GM19351 (cell line): ENCODE results near the gene KIT.
"Not testable (repeated sequence)": the region's sequence is repeated elsewhere in the genome, so short reads cannot be mapped to it uniquely, and the experiment has no call there.

Experiments
- ATAC-seq: cut with Tn5 transposase; IDR thresholded peaks from one replicate; pipeline ENCODE4 v1.9.1; 2021; ENCODE audit warnings: mild to moderate bottlenecking, moderate library complexity; ENCODE audit not compliant: unreplicated experiment

KIT gene

GRCh38 chr4:54657551-54658251 lies at the start of gene KIT:
TSS of gene KIT (plus strand) at chr4:54657957. CDS start at chr4:54658015, 58 bp downstream.
- ATAC-seq, result peak; percentile 12

- ATAC-seq, result no peak
Observed at GRCh38 chr4:54609310-54609709, 48.4 kb upstream of the KIT start.

DNA sequence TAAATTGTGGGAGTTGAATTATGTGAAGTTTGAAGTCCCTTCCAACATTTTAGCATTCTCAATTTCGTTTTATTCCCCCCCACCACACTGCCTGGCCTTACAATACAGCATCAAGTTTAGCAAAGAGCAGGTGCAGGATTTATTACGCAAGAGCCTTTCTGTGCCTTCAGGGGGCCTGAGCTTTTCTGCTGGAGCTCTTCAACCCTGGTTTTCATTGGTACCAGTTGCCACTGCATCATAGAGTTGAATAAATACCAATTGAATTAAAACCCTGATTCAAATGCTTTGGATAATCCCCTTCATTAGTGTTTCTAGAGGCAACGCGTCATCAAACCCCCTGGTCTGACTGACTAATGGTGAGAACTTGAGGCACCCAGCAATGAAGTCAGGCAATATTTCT lies 43.6 kb upstream of the KIT start:
- ATAC-seq, result no peak

DNA sequence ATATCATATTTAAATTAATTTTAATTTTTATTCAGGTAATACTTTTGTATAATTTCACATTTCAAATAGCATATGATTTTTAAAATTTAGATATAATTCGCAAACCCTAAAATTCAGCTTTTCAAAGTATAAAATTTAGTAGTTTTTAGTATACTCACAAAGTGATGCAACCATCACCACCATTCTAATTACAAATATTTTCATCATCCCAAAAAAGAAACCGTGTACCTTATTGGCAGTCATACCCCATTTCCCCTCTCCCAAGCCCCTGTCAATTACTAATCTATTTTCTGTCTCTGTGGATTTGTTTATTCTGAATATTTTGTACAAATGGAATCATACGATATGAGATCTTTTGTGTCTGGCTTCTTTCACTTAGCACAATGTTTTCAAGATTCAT lies 37.0 kb upstream of the KIT start:
- ATAC-seq, result no peak

GRCh38 chr4:54625391-54625790 lies 32.4 kb upstream of the KIT start:
- ATAC-seq, result no peak

DNA sequence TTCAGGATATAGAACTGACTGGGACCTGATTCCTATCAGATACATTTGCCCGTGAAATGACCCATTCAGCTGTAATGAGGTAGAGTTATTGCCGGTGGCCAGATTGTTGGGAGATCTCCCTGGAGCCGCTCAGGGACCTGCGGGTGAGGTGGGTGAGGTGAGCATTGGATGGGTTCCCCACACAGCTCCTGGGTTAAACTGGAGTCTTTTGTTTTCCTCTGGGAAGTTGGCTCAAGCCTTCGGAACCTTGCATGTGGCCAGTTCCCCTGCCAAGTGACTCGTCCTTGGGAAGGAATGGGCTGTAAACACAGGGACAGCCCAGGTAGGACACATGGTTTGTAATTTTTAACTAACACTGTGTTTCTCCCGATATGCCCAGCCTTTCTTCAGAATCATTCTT lies 31.6 kb upstream of the KIT start:
- ATAC-seq, result no peak

GRCh38 chr4:54632537-54632936 lies 25.2 kb upstream of the KIT start:
- no peak for ATAC-seq

DNA sequence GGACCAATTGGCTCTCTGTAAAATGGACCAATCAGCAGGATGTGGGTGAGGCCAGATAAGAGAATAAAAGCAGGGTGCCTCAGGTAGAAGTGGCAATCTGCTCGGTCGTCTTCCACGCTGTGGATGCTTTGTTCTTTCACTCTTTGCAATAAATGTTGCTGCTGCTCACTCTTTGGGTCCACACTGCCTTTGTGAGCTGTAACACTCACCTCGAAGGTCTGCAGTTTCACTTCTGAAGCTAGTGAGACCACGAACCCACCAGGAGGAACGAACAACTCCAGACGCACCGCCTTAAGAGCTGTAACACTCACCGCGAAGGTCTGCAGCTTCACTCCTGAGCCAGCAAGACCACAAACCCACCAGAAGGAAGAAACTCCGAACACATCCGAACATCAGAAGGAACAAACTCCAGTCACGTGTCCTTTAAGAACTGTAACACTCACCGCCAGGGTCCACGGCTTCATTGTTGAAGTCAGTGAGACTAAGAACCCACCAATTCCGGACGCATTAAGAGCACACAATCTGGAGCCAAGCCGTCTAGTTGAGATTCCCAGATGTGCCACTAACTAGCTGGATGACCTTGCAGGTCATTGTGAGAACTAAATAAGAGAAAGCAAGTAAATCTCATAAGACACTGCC lies 24.5 kb upstream of the KIT start:
- not testable (repeated sequence) for ATAC-seq

DNA sequence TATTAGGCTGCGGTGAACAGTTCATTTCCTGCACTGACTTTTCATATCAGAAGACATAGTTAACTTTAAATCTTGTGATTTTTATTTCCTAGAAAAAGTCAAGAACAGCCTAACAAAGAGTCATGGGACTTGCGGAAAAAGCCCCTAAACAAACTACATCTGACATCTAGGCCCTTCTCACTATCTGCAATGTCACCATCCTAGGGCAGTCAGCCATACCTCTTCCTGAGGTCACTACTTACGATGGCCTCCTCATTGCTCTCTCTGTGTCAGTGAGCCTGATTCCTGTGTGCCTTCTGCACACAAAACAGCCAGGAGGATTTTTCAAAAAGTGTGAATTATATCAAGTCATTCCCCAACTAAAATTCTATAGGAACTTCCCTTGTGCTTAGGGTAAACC lies 22.4 kb upstream of the KIT start:
- no peak for ATAC-seq

GRCh38 chr4:54637325-54637724 lies 20.4 kb upstream of the KIT start:
- no peak for ATAC-seq

DNA sequence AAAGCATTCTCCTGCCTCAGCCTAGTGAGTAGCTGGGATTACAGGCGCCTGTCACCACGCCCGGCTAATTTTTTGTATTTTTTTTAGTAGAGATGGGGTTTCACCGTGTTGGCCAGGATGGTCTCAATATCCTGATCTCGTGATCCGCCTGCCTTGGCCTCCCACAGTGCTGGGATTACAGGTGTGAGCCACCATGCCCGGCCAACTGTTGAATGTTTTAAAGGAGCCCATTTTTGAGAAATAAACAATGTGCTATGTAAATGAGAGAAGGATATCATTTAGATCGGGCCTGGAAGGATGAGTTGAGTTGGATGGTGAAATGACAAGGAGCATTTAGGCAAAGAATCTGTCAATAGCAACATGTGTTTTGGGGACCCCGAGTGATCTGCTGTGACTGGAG lies 16.7 kb upstream of the KIT start:
- not testable (repeated sequence) for ATAC-seq

GRCh38 chr4:54643172-54643571 lies 14.6 kb upstream of the KIT start:
- ATAC-seq, result no peak

DNA sequence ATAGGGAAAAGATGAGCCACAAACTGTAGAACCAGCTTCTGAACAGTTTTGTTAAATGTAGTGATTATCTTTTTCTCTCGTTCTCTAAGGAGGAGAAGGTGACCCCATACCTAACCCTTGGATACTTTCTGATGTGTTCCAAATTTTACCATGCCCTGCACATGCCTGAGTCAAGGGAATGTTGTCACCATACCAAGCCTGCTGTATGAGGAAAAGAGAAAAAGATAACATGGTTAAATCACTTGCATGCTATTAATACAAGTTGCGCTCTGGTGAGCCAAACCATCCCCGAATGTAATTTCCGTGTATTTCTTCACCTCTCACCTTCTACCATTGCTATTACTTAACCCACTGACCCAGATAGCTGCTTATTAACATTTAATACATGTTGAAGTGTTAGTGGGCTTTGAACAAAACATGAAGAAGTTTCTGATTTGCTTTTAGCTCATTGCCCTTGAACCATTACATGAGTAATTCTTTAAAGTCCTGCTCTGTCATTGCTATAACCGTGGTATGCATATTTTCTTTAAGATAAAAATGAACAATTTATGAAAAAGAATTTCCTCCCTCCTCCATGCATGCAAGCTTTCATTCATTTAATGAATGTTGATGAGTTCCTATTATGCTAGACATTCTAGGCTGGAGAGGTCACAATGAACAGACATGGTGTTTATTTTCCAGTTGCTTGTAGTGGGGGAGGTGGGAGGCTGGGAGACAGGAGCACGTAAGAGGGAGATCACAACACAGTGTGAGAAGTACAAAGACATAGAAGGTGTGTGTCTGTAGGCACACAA lies 13.6 kb upstream of the KIT start:
- no peak for ATAC-seq

GRCh38 chr4:54645830-54646229 lies 11.9 kb upstream of the KIT start:
- ATAC-seq, result no peak

DNA sequence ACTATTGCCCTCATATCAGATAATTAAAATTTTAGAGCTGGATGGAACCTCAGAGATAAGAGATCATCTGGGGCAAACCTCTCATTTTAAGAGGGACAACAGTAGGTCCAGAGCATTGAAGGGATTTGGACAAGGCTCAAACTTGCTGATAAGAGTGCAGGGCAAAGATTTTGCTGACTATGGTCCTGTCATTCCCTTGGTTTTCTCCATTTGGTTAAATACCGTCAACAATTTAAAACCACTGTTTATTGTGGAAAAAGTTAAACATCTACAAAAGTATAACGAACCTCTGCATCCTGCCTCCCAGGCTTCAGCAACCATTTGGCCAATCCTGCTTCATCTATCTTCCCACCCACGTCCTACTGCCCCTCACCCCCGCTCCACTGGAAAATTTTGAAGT lies 10.7 kb upstream of the KIT start:
- ATAC-seq, result no peak

DNA sequence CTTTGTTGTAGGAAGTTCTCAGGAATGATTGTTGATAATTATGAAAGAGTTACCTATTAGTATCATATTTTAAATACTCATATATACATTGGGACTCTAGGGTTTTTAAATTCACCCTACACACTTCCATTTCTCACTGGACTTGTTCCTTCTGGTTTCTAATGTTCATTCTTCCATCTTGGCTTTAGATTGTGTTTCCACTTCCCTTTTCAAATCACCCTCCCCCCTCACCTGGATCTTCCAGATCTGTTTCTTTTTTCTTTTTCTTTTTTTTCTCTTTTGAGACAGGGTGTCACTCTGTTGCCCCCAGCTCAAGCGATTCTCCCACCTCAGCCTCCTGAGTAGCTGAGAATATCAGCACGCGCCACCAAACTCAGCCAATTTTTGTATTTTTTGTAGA lies 6.7 kb upstream of the KIT start:
- no peak for ATAC-seq

DNA sequence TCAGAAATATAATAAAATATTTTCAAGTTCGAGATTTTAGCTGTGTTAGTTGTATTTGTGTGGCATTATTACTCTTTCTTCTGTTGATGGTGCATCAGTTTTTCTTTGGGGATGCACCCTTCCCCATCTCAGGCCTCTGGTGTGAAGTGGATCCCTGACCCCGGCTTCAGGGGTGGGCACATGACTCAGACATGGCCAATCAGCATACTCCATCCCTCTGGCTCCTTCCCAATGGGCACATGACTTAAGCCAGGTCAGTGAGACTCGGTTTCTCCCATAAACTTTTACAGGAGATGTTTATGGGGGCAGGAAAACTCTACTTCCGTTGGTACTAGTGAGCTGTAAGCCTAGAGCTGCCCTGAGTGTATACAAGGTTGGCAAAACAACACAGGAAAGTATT lies 3.0 kb upstream of the KIT start:
- ATAC-seq, result no peak

GRCh38 chr4:54657185-54657550 lies 589 bp upstream of the KIT start:
- ATAC-seq, result no peak

GRCh38 chr4:54658252-54659093 lies 716 bp downstream of the KIT start:
- peak; percentile 53 for ATAC-seq

GRCh38 chr4:54659313-54659712 lies 1.6 kb downstream of the KIT start:
- ATAC-seq, result no peak
